Vagina (tissue), 2 donors: ENCODE data around the gene MIAT.

ENCODE experiments used
- CTCF ChIP-seq, 3 experiments: fragments of 450-650 bp in 2 of 3; fragments of 200-600 bp in 1 of 3; sonication (generic) in 1 of 3; IDR thresholded peaks; one replicate each; pipeline ENCODE4 v1.5.1; 2017 to 2019; ENCODE audit warnings: antibody characterized with exemption in 3 of 3, mild to moderate bottlenecking in 2 of 3, moderate library complexity in 2 of 3
- POLR2A ChIP-seq, 2 donors: fragments of 450-650 bp; IDR thresholded peaks; one replicate each; pipeline ENCODE4 v1.6.1; 2017; ENCODE audit warnings: antibody characterized with exemption in 2 of 2, mild to moderate bottlenecking in 2 of 2, moderate library complexity in 2 of 2
- POLR2AphosphoS5 ChIP-seq, 2 donors: sonication (generic); formaldehyde crosslinking; IDR thresholded peaks; one replicate each; pipeline ENCODE4 v1.9.0; 2017; ENCODE audit warnings: antibody characterized with exemption in 2 of 2, mild to moderate bottlenecking in 2 of 2, low read depth in 1 of 2; ENCODE audit not compliant: insufficient read depth in 1 of 2

GRCh38 chr22:26610996-26611395 lies 46.4 kb upstream of the MIAT start:
- TF ChIP-seq CTCF (IDR thresholded peaks at IDR 0.05) (no peak), POLR2A (IDR thresholded peaks at IDR 0.05) (no peak), POLR2AphosphoS5 (IDR thresholded peaks at IDR 0.05; ENCODE audit: insufficient read depth in 1 of 2, low read depth in 1 of 2) (no peak)
